Measurements from ENCODE around the gene HOXC11.

Gene HOXC11

GRCh38 chr12:53960187-53961024 is 12.5 kb upstream of the HOXC11 start:
- no peak for DNase-seq

GRCh38 chr12:53961025-53961761 is 11.7 kb upstream of the HOXC11 start:
- DNase-seq = no peak

- no peak for DNase-seq
Measured at GRCh38 chr12:53963005-53963404, 9.9 kb upstream of the HOXC11 start.

- no peak for DNase-seq
Measured at GRCh38 chr12:53963434-53964314, 9.3 kb upstream of the HOXC11 start.

GRCh38 chr12:53964315-53964713 is 8.6 kb upstream of the HOXC11 start:
- no peak for DNase-seq

GRCh38 chr12:53965281-53966084 is 7.4 kb upstream of the HOXC11 start:
- DNase-seq = no peak

- no peak for DNase-seq
Measured at GRCh38 chr12:53966085-53966384, 6.9 kb upstream of the HOXC11 start.

- no peak for DNase-seq
Measured at GRCh38 chr12:53966385-53967133, 6.4 kb upstream of the HOXC11 start.

- no peak for DNase-seq
Measured at GRCh38 chr12:53967421-53967925, 5.5 kb upstream of the HOXC11 start.

GRCh38 chr12:53968214-53969127 is 4.5 kb upstream of the HOXC11 start:
- no peak for DNase-seq

GRCh38 chr12:53969588-53970259 is 3.2 kb upstream of the HOXC11 start:
- no peak for DNase-seq

- DNase-seq = no peak
Measured at GRCh38 chr12:53970451-53970850, 2.5 kb upstream of the HOXC11 start.

- no peak for DNase-seq
Measured at GRCh38 chr12:53971129-53971528, 1.8 kb upstream of the HOXC11 start.

GRCh38 chr12:53971686-53972085 is 1.2 kb upstream of the HOXC11 start:
- no peak for DNase-seq

- DNase-seq = no peak
Measured at GRCh38 chr12:53972152-53972702, 699 bp upstream of the HOXC11 start.

- no peak for DNase-seq
Measured at GRCh38 chr12:53973236-53974042, 513 bp downstream of the HOXC11 start.

GRCh38 chr12:53974084-53975063 is 1.4 kb downstream of the HOXC11 start, which contains the start of gene HOTAIR:
Gene HOTAIR, minus strand, starts transcription at chr12:53974954.
- DNase-seq = peak in 1 of 2 donors; percentile 7

Data from inflammatory macrophage treated with lipopolysaccharide for 1 hour (primary cell).